IMR-90 (cell line): ENCODE data around the gene POR. TPM values are rescaled to one million over a fixed set of nuclear protein-coding genes. Genes with fewer than 3 reads are reported as not detected.

Source experiments
- ATAC-seq: fragments of 200-7000 bp; cut with Tn5 transposase; 2 replicates; pipeline ENCODE4 v1.9.1; 2020; ENCODE audit warnings: low read depth, mild to moderate bottlenecking, moderate library complexity
- BruUV-seq: library from RNA; stranded (reverse); fragments of 400-500 nt; replicated peaks from 2 replicates; lab custom pipeline; 2021; lab: Mats Ljungman, UMichigan
- CTCF ChIA-PET: fragments of 300-600 bp; formaldehyde crosslinking; extraction: SDS; loops from one replicate; lab custom pipeline; 2021; ENCODE audit warnings: antibody characterized with exemption; lab: Yijun Ruan, JAX
- POLR2A ChIA-PET: fragments of 300-600 bp; sonication (Branson Sonifier 250); formaldehyde crosslinking; loops from one replicate; lab custom pipeline; 2022; ENCODE audit warnings: antibody characterized with exemption; ENCODE audit not compliant: unreplicated experiment; lab: Charles Lee
- DNase-seq: peaks from one replicate; pipeline ENCODE4 v3.0.0; 2013
- H2AFZ ChIP-seq: replicated peaks from 2 replicates; pipeline ENCODE3; 2013; ENCODE audit warnings: low read length, mild to moderate bottlenecking; ENCODE audit not compliant: poor library complexity
- H2AK5ac ChIP-seq: 2 replicates; pipeline ENCODE4 v1.6.1; 2013; ENCODE audit warnings: low read depth, low read length, inconsistent platforms
- H2AK9ac ChIP-seq: replicated peaks from 2 replicates; pipeline ENCODE3; 2013; ENCODE audit warnings: mild to moderate bottlenecking, low read depth, low read length, moderate library complexity; ENCODE audit not compliant: poor library complexity
- H2BK120ac ChIP-seq: 2 replicates; pipeline ENCODE4 v1.6.1; 2013; ENCODE audit warnings: low read depth, low read length, inconsistent platforms
- H2BK15ac ChIP-seq: 3 replicates; pipeline ENCODE4 v1.6.1; 2013; ENCODE audit warnings: low read depth, low read length, inconsistent platforms
- H2BK20ac ChIP-seq: 2 replicates; pipeline ENCODE4 v1.6.1; 2013; ENCODE audit warnings: low read depth, mild to moderate bottlenecking, inconsistent platforms, low read length, moderate library complexity
- H2BK5ac ChIP-seq: 2 replicates; pipeline ENCODE4 v1.6.1; 2013; ENCODE audit warnings: mild to moderate bottlenecking, low read depth, low read length, inconsistent platforms; ENCODE audit not compliant: poor library complexity, severe bottlenecking
- H3K14ac ChIP-seq: replicated peaks from 2 replicates; pipeline ENCODE4 v1.6.1; 2013; ENCODE audit warnings: low read depth, low read length, inconsistent platforms
- H3K18ac ChIP-seq: 2 replicates; pipeline ENCODE4 v1.6.1; 2013; ENCODE audit warnings: low read depth, low read length, control low read depth
- H3K23ac ChIP-seq: 2 replicates; pipeline ENCODE4 v1.6.1; 2013; ENCODE audit warnings: low read depth, low read length, inconsistent platforms
- H3K27ac ChIP-seq: 2 replicates; pipeline ENCODE4 v1.5.1; 2013; ENCODE audit warnings: mild to moderate bottlenecking, control low read depth, low read length; ENCODE audit not compliant: insufficient read depth
- H3K27me3 ChIP-seq: 2 replicates; pipeline ENCODE4 v1.6.1; 2013; ENCODE audit warnings: low read length; ENCODE audit not compliant: control insufficient read depth, insufficient read depth
- H3K36me3 ChIP-seq: 2 replicates; pipeline ENCODE4 v1.6.1; 2013; ENCODE audit warnings: low read length, mixed read lengths; ENCODE audit not compliant: control insufficient read depth, insufficient read depth
- H3K4ac ChIP-seq: 2 replicates; pipeline ENCODE4 v1.6.1; 2013; ENCODE audit warnings: low read depth, low read length, inconsistent platforms
- H3K4me1 ChIP-seq: 2 replicates; pipeline ENCODE4 v1.6.1; 2013; ENCODE audit warnings: low read length, mixed read lengths; ENCODE audit not compliant: control insufficient read depth, insufficient read depth
- H3K4me2 ChIP-seq: 2 replicates; pipeline ENCODE4 v1.6.1; 2013; ENCODE audit warnings: low read depth, mild to moderate bottlenecking, control low read depth, low read length, moderate library complexity
- H3K4me3 ChIP-seq: 2 replicates; pipeline ENCODE4 v1.5.1; 2013; ENCODE audit warnings: low read depth, mild to moderate bottlenecking, control low read depth, low read length, moderate library complexity; ENCODE audit not compliant: insufficient read depth
- H3K56ac ChIP-seq: 2 replicates; pipeline ENCODE4 v1.6.1; 2013; ENCODE audit warnings: low read length, inconsistent platforms; ENCODE audit not compliant: insufficient read depth; ENCODE audit errors: extremely low read depth
- H3K79me1 ChIP-seq, 2 experiments: 2 replicates each; pipeline ENCODE4 v1.6.1; 2013; ENCODE audit warnings: low read length in 2 of 2, inconsistent platforms in 1 of 2, low read depth in 1 of 2
- H3K9ac ChIP-seq: 2 replicates; pipeline ENCODE4 v1.6.1; 2013; ENCODE audit warnings: low read depth, low read length, control low read depth
- H3K9me1 ChIP-seq: 2 replicates; pipeline ENCODE4 v1.6.1; 2013; ENCODE audit warnings: low read length, inconsistent platforms; ENCODE audit not compliant: insufficient read depth
- H3K9me3 ChIP-seq: 2 replicates; pipeline ENCODE4 v1.6.1; 2013; ENCODE audit warnings: low read length; ENCODE audit not compliant: control insufficient read depth, insufficient read depth
- H4K20me1 ChIP-seq: 2 replicates; pipeline ENCODE4 v1.6.1; 2013; ENCODE audit warnings: low read length, inconsistent platforms; ENCODE audit not compliant: insufficient read depth
- H4K5ac ChIP-seq: 2 replicates; pipeline ENCODE4 v1.6.1; 2013; ENCODE audit warnings: mild to moderate bottlenecking, low read depth, low read length, control low read depth
- H4K8ac ChIP-seq, 2 experiments: 2 replicates each; pipeline ENCODE4 v1.6.1; 2013; ENCODE audit warnings: low read depth in 2 of 2, low read length in 2 of 2, control low read depth in 1 of 2, inconsistent platforms in 1 of 2
- H4K91ac ChIP-seq: 2 replicates; pipeline ENCODE4 v1.6.1; 2013; ENCODE audit warnings: low read depth, low read length, inconsistent platforms; ENCODE audit not compliant: insufficient read depth
- BHLHE40 ChIP-seq: fragments of 150-350 bp; IDR thresholded peaks from 2 replicates; pipeline ENCODE4 v1.6.1; 2016; ENCODE audit warnings: mild to moderate bottlenecking, low read depth, low read length
- CEBPB ChIP-seq: IDR thresholded peaks from 2 replicates; pipeline ENCODE4 v1.6.1; 2012; ENCODE audit warnings: low read depth, low read length, improper control_type of control experiment
- CHD1 ChIP-seq: IDR thresholded peaks from 2 replicates; pipeline ENCODE4 v1.6.1; 2012; ENCODE audit warnings: low read depth, low read length, improper control_type of control experiment
- FOS ChIP-seq: fragments of 150-350 bp; IDR thresholded peaks from 2 replicates; pipeline ENCODE4 v1.6.1; 2016; ENCODE audit warnings: low read depth, low read length
- MAFK ChIP-seq: IDR thresholded peaks from 2 replicates; pipeline ENCODE4 v1.6.1; 2012; ENCODE audit warnings: low read depth, low read length, improper control_type of control experiment
- MAZ ChIP-seq: IDR thresholded peaks from 2 replicates; pipeline ENCODE4 v1.6.1; 2012; ENCODE audit warnings: low read depth, mild to moderate bottlenecking, low read length, improper control_type of control experiment, moderate library complexity, borderline replicate concordance
- MXI1 ChIP-seq: IDR thresholded peaks from 2 replicates; pipeline ENCODE4 v1.6.1; 2012; ENCODE audit warnings: low read depth, mild to moderate bottlenecking, low read length, moderate library complexity, borderline replicate concordance
- NFE2L2 ChIP-seq: fragments of 150-350 bp; IDR thresholded peaks from 2 replicates; pipeline ENCODE4 v1.6.1; 2016; ENCODE audit warnings: low read depth, mild to moderate bottlenecking, low read length
- POLR2A ChIP-seq: IDR thresholded peaks from 2 replicates; pipeline ENCODE4 v1.6.1; 2012; ENCODE audit warnings: mild to moderate bottlenecking, low read depth, low read length
- RAD21 ChIP-seq: IDR thresholded peaks from 2 replicates; pipeline ENCODE4 v1.6.1; 2012; ENCODE audit warnings: low read length, improper control_type of control experiment
- RCOR1 ChIP-seq: IDR thresholded peaks from 2 replicates; pipeline ENCODE4 v1.6.1; 2012; ENCODE audit warnings: mild to moderate bottlenecking, low read length, improper control_type of control experiment; ENCODE audit not compliant: insufficient replicate concordance
- RFX5 ChIP-seq: IDR thresholded peaks from 2 replicates; pipeline ENCODE4 v1.8.0; 2012; ENCODE audit warnings: low read depth, mild to moderate bottlenecking, low read length, moderate library complexity
- SMC3 ChIP-seq: fragments of 150-350 bp; IDR thresholded peaks from 2 replicates; pipeline ENCODE4 v1.6.1; 2016; ENCODE audit warnings: low read depth, mild to moderate bottlenecking, antibody characterized with exemption, low read length, moderate library complexity
- WGBS, 2 experiments: methylation state at CpG; one replicate each; pipeline versions ENCODE4 v1.1.5 to v1.1.7; 2013; ENCODE audit warnings: missing lambda C conversion rate in 2 of 2; ENCODE audit not compliant: insufficient read length in 1 of 2; ENCODE audit errors: extremely low coverage in 2 of 2; 5-methylcytosine and 5-hydroxymethylcytosine counted together
- dilution Hi-C: fragments of 300-500 bp; cut with HindIII; formaldehyde crosslinking; loops from one replicate; pipeline ENCODE4 v1.14.3; 2018; ENCODE audit warnings: low sequenced_read_pairs; ENCODE audit not compliant: unreplicated experiment
- in situ Hi-C: fragments of 300-500 bp; cut with MboI; formaldehyde crosslinking; loops from 3 replicates; pipeline ENCODE4 v1.14.3; 2019; ENCODE audit warnings: low sequenced_read_pairs, inconsistent platforms, mixed read lengths
- intact Hi-C: fragments of 100-400 bp; cut with micrococcal nuclease; formaldehyde crosslinking; loops from 2 replicates; pipeline ENCODE4 v1.10.0; 2022
- polyA plus RNA-seq, 3 experiments: library from polyadenylated mRNA; depleted of rRNA; stranded (reverse); fragments of >200 nt; gene quantifications; 2 replicates each; pipeline ENCODE4 v1.2.3, GENCODE V29; 2012; ENCODE audit warnings: low replicate concordance in 1 of 3
- total RNA-seq: library from RNA; depleted of rRNA; stranded (reverse); fragments of >200 nt; gene quantifications from 2 replicates; pipeline ENCODE4 v1.2.3, GENCODE V29; 2012
- TF ChIP-seq, protein P1 (sequence below): fragments of 150-350 bp; IDR thresholded peaks from 2 replicates; pipeline ENCODE4 v1.6.1; 2016; ENCODE audit warnings: low read depth, mild to moderate bottlenecking, low read length, moderate library complexity, borderline replicate concordance
- TF ChIP-seq, protein P2 (sequence below): fragments of 150-350 bp; IDR thresholded peaks from 2 replicates; pipeline ENCODE4 v1.6.1; 2017; ENCODE audit warnings: mild to moderate bottlenecking, antibody characterized with exemption, low read length, low read depth
- TF ChIP-seq, protein P3 (sequence below): conservative IDR thresholded peaks from 2 replicates; pipeline ENCODE4 v1.5.1; 2012; ENCODE audit warnings: mild to moderate bottlenecking, low read depth, low read length, improper control_type of control experiment

The POR gene
- total and polyA plus RNA-seq, 2 of the 4 experiments (the other 2 are of a cell fraction): 25.5 to 42.2 TPM

DNA sequence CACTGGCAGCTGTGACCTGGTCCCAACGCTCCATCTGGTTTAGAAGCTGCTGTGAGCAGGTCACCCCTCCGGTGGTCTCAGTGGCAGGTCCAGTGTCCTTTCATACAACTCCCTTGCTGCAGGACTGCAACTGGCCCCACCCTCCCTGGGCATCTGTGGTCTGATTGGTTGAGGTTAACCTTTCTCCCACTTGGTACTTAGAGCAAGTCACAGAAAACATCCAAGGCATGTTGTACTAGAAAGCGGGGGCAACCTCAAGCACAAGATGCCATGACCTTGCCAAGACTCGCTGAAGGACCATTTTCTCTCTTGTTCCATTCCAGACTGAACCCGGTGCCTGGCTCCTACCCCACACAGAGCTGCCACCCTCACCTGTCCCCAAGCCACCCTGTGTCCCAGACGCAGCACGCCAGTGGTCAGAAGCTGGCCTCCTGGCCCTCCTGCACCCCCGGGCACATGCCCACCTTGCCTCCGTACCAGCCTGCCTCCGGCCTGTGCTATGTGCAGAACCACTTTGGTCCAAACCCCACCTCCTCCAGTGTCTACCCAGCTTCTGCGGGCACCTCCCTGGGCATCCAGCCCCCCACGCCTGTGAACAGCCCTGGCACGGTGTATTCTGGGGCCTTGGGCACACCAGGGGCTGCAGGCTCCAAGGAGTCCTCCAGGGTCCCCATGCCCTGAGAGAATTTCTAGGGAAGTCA is 27.1 kb upstream of the POR start:
- H3K23ac ChIP-seq: no peak overlapping the region
- dilution Hi-C loops: no loop called here
- H2BK5ac ChIP-seq: no peak overlapping the region
- WGBS, 2 experiments: 90% methylated on average over 6 of the region's 13 CpGs; no CpG with 5 or more reads in 1 of the 2 experiments
- no peak overlapping the region for H4K8ac ChIP-seq
- peaks cover 5% of the 10 kb centered on the region; the same call in 1 of the 2 replicates for H4K20me1 ChIP-seq
- DNase-seq: no peak
- H3K79me1 ChIP-seq: peaks cover 4 to 21% of the 10 kb centered on the region in 2 experiments; a peak in 1 of 4 replicates
- peaks cover 10% of the 10 kb centered on the region for H3K9me1 ChIP-seq
- intact Hi-C loops: no loop called here
- no peak overlapping the region for H3K4me2 ChIP-seq
- H4K91ac ChIP-seq: no peak overlapping the region
- ChIA-PET POLR2A (no interaction called here), CTCF (no interaction called here)
- in situ Hi-C loops: no loop called here
- H3K4me1 ChIP-seq: peaks cover 4% of the 10 kb centered on the region; the same call in 1 of the 2 replicates
- no peak for TF ChIP-seq POLR2A
- no peak for TF ChIP-seq RAD21
- no peak for TF ChIP-seq CEBPB
- no peak for TF ChIP-seq BHLHE40
- TF ChIP-seq FOS: no peak
- no peak for TF ChIP-seq CHD1
- TF ChIP-seq, protein P1, sequence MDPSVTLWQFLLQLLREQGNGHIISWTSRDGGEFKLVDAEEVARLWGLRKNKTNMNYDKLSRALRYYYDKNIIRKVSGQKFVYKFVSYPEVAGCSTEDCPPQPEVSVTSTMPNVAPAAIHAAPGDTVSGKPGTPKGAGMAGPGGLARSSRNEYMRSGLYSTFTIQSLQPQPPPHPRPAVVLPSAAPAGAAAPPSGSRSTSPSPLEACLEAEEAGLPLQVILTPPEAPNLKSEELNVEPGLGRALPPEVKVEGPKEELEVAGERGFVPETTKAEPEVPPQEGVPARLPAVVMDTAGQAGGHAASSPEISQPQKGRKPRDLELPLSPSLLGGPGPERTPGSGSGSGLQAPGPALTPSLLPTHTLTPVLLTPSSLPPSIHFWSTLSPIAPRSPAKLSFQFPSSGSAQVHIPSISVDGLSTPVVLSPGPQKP: no peak
- no peak for TF ChIP-seq NFE2L2
- no peak for TF ChIP-seq SMC3
- TF ChIP-seq MXI1: no peak
- no peak for TF ChIP-seq RCOR1
- TF ChIP-seq RFX5: no peak
- TF ChIP-seq, protein P2, sequence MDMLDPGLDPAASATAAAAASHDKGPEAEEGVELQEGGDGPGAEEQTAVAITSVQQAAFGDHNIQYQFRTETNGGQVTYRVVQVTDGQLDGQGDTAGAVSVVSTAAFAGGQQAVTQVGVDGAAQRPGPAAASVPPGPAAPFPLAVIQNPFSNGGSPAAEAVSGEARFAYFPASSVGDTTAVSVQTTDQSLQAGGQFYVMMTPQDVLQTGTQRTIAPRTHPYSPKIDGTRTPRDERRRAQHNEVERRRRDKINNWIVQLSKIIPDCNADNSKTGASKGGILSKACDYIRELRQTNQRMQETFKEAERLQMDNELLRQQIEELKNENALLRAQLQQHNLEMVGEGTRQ: no peak
- TF ChIP-seq MAFK: no peak
- TF ChIP-seq, protein P3, sequence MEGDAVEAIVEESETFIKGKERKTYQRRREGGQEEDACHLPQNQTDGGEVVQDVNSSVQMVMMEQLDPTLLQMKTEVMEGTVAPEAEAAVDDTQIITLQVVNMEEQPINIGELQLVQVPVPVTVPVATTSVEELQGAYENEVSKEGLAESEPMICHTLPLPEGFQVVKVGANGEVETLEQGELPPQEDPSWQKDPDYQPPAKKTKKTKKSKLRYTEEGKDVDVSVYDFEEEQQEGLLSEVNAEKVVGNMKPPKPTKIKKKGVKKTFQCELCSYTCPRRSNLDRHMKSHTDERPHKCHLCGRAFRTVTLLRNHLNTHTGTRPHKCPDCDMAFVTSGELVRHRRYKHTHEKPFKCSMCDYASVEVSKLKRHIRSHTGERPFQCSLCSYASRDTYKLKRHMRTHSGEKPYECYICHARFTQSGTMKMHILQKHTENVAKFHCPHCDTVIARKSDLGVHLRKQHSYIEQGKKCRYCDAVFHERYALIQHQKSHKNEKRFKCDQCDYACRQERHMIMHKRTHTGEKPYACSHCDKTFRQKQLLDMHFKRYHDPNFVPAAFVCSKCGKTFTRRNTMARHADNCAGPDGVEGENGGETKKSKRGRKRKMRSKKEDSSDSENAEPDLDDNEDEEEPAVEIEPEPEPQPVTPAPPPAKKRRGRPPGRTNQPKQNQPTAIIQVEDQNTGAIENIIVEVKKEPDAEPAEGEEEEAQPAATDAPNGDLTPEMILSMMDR: no peak
- no peak for TF ChIP-seq MAZ
- no peak overlapping the region for H3K4me3 ChIP-seq
- H3K18ac ChIP-seq: no peak overlapping the region
- no TSS peak for BruUV-seq
- no peak overlapping the region for H3K4ac ChIP-seq
- H3K27ac ChIP-seq: no peak overlapping the region
- no peak overlapping the region for H2AK5ac ChIP-seq
- no peak overlapping the region for H3K9ac ChIP-seq
- H4K5ac ChIP-seq: no peak overlapping the region
- no peaks in the 10 kb centered on the region for H3K27me3 ChIP-seq
- ATAC-seq: no peak
- H2AFZ ChIP-seq: no peak overlapping the region
- no peak overlapping the region for H3K14ac ChIP-seq
- no peaks in the 10 kb centered on the region for H3K9me3 ChIP-seq
- H2BK15ac ChIP-seq: no peak overlapping the region
- H2BK20ac ChIP-seq: no peak overlapping the region
- H2AK9ac ChIP-seq: no peak overlapping the region
- no peak overlapping the region for H2BK120ac ChIP-seq
- no peak overlapping the region for H3K56ac ChIP-seq
- peaks cover 44% of the 10 kb centered on the region for H3K36me3 ChIP-seq
